ENCODE results near the gene PARP12. TPM values are rescaled to one million over a fixed set of nuclear protein-coding genes. Genes with fewer than 3 reads are reported as not detected.

The PARP12 gene
- total and polyA plus RNA-seq, 9 of the 15 experiments (the other 6 are each of a cell fraction or from before 2014, with no cell fraction given): 4.6 to 40.4 (median 23.5) TPM

DNA sequence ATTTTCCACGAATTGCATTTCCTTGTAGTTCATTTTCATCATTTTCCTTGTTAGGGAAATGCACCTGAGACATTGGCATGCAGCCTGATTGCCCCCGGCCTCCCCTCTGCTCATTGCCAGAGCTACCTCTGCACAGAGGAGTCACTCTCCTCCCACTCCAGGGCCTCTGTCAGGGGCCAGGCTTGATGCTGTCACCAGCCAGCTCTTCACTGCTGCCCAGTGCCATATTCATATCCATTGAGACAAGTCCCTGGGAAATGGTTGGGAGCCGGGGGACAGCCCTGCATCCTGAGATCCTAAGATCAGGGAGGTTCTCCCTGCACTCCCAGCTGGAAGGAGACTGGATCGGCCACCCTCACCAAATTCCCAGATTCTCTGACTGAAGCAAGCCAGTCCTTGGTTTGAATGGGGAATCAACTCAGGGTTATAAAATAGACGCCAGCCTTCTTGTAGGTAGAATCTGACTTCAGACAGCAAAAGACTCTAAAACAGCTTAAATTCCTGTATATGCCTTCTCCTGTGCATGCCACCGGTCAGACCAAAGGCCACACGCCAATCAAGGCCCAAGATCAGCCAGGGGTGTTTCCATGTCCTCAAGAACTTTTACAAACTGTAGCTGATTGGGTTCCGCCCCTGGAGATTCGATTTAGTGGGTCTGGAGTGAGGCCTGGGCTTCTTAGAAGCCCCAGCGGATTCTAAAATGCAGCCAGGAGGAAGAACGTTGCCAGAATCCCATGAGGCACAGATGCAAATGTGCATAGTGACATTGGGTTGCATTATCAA lies 86.5 kb downstream of the PARP12 start (continued):
- TF ChIP-seq MAZ (CRISPR knock-in tag; conservative IDR thresholded peaks at IDR 0.05 in 1 of 2, IDR thresholded peaks at IDR 0.05 in 1 of 2) (0 out of 4 replicates have a peak, but pooled peaks of 1 of the 2 experiments have one; percentile 25), ZNF77 (CRISPR knock-in tag; IDR thresholded peaks at IDR 0.05) (no peak), RBFOX2 (IDR thresholded peaks at IDR 0.05; ENCODE audit: low read depth, low read length) (peak; percentile 49), CEBPG (CRISPR knock-in tag; IDR thresholded peaks at IDR 0.05) (peak; percentile 4; the same call in 1 of the 2 replicates), CEBPG (tag; conservative IDR thresholded peaks at IDR 0.05 in 1 of 2, IDR thresholded peaks at IDR 0.05 in 1 of 2) (no peak), FOXP1 (CRISPR knock-in tag; IDR thresholded peaks at IDR 0.05) (0 out of 2 replicates have a peak, but pooled peaks have one; percentile 7), ZFX (CRISPR knock-in tag; IDR thresholded peaks at IDR 0.05) (peak; percentile 80), TEAD1 (CRISPR knock-in tag; IDR thresholded peaks at IDR 0.05) (peak in 1 of 2 experiments; percentile 70; a peak in 1 of 4 replicates), BRCA1 (IDR thresholded peaks at IDR 0.05) (no peak), BRCA1 (CRISPR knock-in tag; IDR thresholded peaks at IDR 0.05) (no peak), SMAD4 (CRISPR knock-in tag; conservative IDR thresholded peaks at IDR 0.05) (no peak), BCL6 (CRISPR knock-in tag; IDR thresholded peaks at IDR 0.05) (no peak), ZNF274 (IDR thresholded peaks at IDR 0.05; ENCODE audit: borderline replicate concordance, low read depth, low read length) (no peak), MEIS2 (IDR thresholded peaks at IDR 0.05; ENCODE audit: partially characterized antibody) (peak; percentile 18), XRCC5 (IDR thresholded peaks at IDR 0.05; ENCODE audit: low read depth, low read length) (0 out of 2 replicates have a peak, but pooled peaks have one; percentile 18), MAX (CRISPR knock-in tag; IDR thresholded peaks at IDR 0.05) (no peak), ZNF165 (CRISPR knock-in tag; IDR thresholded peaks at IDR 0.05; ENCODE audit: borderline replicate concordance) (no peak), CHD1 (IDR thresholded peaks at IDR 0.05; ENCODE audit: low read length) (peak; percentile 85), ZNF592 (IDR thresholded peaks at IDR 0.05) (0 out of 2 replicates have a peak, but pooled peaks have one; percentile 3), PKNOX1 (IDR thresholded peaks at IDR 0.05) (peak; percentile 84)
- TF ChIP-seq, protein P1, sequence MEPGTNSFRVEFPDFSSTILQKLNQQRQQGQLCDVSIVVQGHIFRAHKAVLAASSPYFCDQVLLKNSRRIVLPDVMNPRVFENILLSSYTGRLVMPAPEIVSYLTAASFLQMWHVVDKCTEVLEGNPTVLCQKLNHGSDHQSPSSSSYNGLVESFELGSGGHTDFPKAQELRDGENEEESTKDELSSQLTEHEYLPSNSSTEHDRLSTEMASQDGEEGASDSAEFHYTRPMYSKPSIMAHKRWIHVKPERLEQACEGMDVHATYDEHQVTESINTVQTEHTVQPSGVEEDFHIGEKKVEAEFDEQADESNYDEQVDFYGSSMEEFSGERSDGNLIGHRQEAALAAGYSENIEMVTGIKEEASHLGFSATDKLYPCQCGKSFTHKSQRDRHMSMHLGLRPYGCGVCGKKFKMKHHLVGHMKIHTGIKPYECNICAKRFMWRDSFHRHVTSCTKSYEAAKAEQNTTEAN (CRISPR knock-in tag; IDR thresholded peaks at IDR 0.05): 0 out of 2 replicates have a peak, but pooled peaks have one; percentile 60

All from K562 (cell line).